ENCODE measurements around the gene ASAP3. TPM values are rescaled to one million over a fixed set of nuclear protein-coding genes. Genes with fewer than 3 reads are reported as not detected.

The ASAP3 gene
- total and polyA plus RNA-seq, 2 donors (not counting 3 experiments of a cell fraction or from before 2014, with no cell fraction given): 12.5 to 14.2 TPM

- BruUV-seq (replicated peaks): no TSS peak
- no peaks in the 10 kb centered on the region for H3K9me1 ChIP-seq (replicated peaks; ENCODE audit: control insufficient read depth, extremely low read depth, insufficient read depth, low read length)
- peak overlapping the region; percentile 44 for H2AFZ ChIP-seq (ENCODE audit: low read depth, low read length)
- intact Hi-C loops (cut with micrococcal nuclease) (no loop called here), dilution Hi-C loops (cut with MboI; ENCODE audit: extremely low pct_ligation_motif_present, low sequenced_read_pairs) (no loop called here)
- TF ChIP-seq POLR2AphosphoS5 (IDR thresholded peaks at IDR 0.05; ENCODE audit: insufficient read depth, low read depth, low read length): peak; percentile 14
- no peak for TF ChIP-seq MYC (IDR thresholded peaks at IDR 0.05; ENCODE audit: low read depth, low read length)
- no peaks in the 10 kb centered on the region for H3K9me3 ChIP-seq (replicated peaks; ENCODE audit: control insufficient read depth, insufficient read depth, low read length)
- H3K27ac ChIP-seq (ENCODE audit: insufficient read depth, low read depth, low read length): no peak overlapping the region
- no peaks in the 10 kb centered on the region for H4K20me1 ChIP-seq (replicated peaks; ENCODE audit: control insufficient read depth, extremely low read depth, insufficient read depth, low read length)
- FAIRE-seq (peak; percentile 85), DNase-seq (ENCODE audit: low read depth, low spot score) (peak; percentile 41)
- no peaks in the 10 kb centered on the region for H3K27me3 ChIP-seq (ENCODE audit: control insufficient read depth in 2 of 2, insufficient read depth in 2 of 2, low read length in 2 of 2)
- ChIA-PET CTCF (interaction anchor here (1.4 to 3.1 kb wide), 3 partner anchors 13 to 126 kb away, joined by 4 to 14 read pairs (median 7); partner anchors contain the start of genes ASAP3 and HNRNPR), POLR2A (interaction anchor here (0.6 kb wide), 2 partner anchors 45 to 352 kb away, joined by 3 to 4 read pairs; no protein-coding TSS in a partner anchor)
- H3K4me1 ChIP-seq (ENCODE audit: control insufficient read depth, extremely low read depth, insufficient read depth, low read length): peaks cover 13% of the 10 kb centered on the region
- no peak overlapping the region for H3K4me3 ChIP-seq (replicated peaks in 1 of 3; ENCODE audit: insufficient read depth in 1 of 3, low read depth in 1 of 3, low read length in 3 of 3)
- no peak overlapping the region for H3K9ac ChIP-seq (replicated peaks; ENCODE audit: extremely low read depth, insufficient read depth, low read length)
- H3K4me2 ChIP-seq (ENCODE audit: insufficient read depth, low read length): no peak overlapping the region
- no peaks in the 10 kb centered on the region for H3K79me2 ChIP-seq (ENCODE audit: control insufficient read depth, insufficient read depth, low read length)
- no peaks in the 10 kb centered on the region for H3K36me3 ChIP-seq (ENCODE audit: control insufficient read depth in 2 of 2, extremely low read depth in 1 of 2, insufficient read depth in 2 of 2, low read length in 2 of 2)
Observed at GRCh38 chr1:23470282-23471070, 13.5 kb downstream of the ASAP3 start.

GRCh38 chr1:23469372-23469982 lies 14.5 kb downstream of the ASAP3 start:
- dilution Hi-C loops (cut with MboI; ENCODE audit: extremely low pct_ligation_motif_present, low sequenced_read_pairs): no loop called here

More at GRCh38 chr1:23469372-23469982, 14.5 kb downstream of the ASAP3 start:
- Histone ChIP-seq H3K9ac (replicated peaks; ENCODE audit: extremely low read depth, insufficient read depth, low read length) (no peak overlapping the region), H2AFZ (ENCODE audit: low read depth, low read length) (no peak overlapping the region), H3K27me3 (ENCODE audit: control insufficient read depth in 2 of 2, insufficient read depth in 2 of 2, low read length in 2 of 2) (no peaks in the 10 kb centered on the region), H3K36me3 (ENCODE audit: control insufficient read depth in 2 of 2, extremely low read depth in 1 of 2, insufficient read depth in 2 of 2, low read length in 2 of 2) (no peaks in the 10 kb centered on the region), H3K4me2 (ENCODE audit: insufficient read depth, low read length) (no peak overlapping the region), H3K9me3 (replicated peaks; ENCODE audit: control insufficient read depth, insufficient read depth, low read length) (no peaks in the 10 kb centered on the region), H3K79me2 (ENCODE audit: control insufficient read depth, insufficient read depth, low read length) (no peaks in the 10 kb centered on the region), H3K4me3 (replicated peaks in 1 of 3; ENCODE audit: insufficient read depth in 1 of 3, low read depth in 1 of 3, low read length in 3 of 3) (no peak overlapping the region), H3K27ac (ENCODE audit: insufficient read depth, low read depth, low read length) (no peak overlapping the region), H3K4me1 (ENCODE audit: control insufficient read depth, extremely low read depth, insufficient read depth, low read length) (peaks cover 13% of the 10 kb centered on the region), H4K20me1 (replicated peaks; ENCODE audit: control insufficient read depth, extremely low read depth, insufficient read depth, low read length) (no peaks in the 10 kb centered on the region), H3K9me1 (replicated peaks; ENCODE audit: control insufficient read depth, extremely low read depth, insufficient read depth, low read length) (no peaks in the 10 kb centered on the region)
- BruUV-seq (replicated peaks): no TSS peak
- no peak for TF ChIP-seq CTCF (IDR thresholded peaks at IDR 0.05; ENCODE audit: extremely low read depth in 1 of 2, insufficient read depth in 1 of 2, low read depth in 1 of 2, low read length in 2 of 2)
- TF ChIP-seq EZH2 (IDR thresholded peaks at IDR 0.05; ENCODE audit: borderline replicate concordance, low read depth, low read length, severe bottlenecking): no peak
- no peak for TF ChIP-seq FOS (IDR thresholded peaks at IDR 0.05; ENCODE audit: borderline replicate concordance, insufficient read depth, low read length)
- TF ChIP-seq POLR2AphosphoS5 (IDR thresholded peaks at IDR 0.05; ENCODE audit: insufficient read depth, low read depth, low read length): no peak
- TF ChIP-seq MAX (IDR thresholded peaks at IDR 0.05; ENCODE audit: insufficient read depth, insufficient read length): no peak
- TF ChIP-seq MYC (IDR thresholded peaks at IDR 0.05; ENCODE audit: low read depth, low read length): no peak
- TF ChIP-seq GATA2 (IDR thresholded peaks at IDR 0.05; ENCODE audit: insufficient read depth, insufficient read length, low read depth, low read length): no peak
- no peak for TF ChIP-seq POLR2A (IDR thresholded peaks at IDR 0.05; ENCODE audit: low read depth, low read length)
- no peak for TF ChIP-seq JUN (IDR thresholded peaks at IDR 0.05; ENCODE audit: borderline replicate concordance, insufficient read depth, insufficient read length, low read depth)
- CTCF ChIA-PET: interaction anchor here (3.1 kb wide), 1 partner anchor 28 kb away, joined by 14 read pairs; no protein-coding TSS in a partner anchor
- FAIRE-seq: no peak
- POLR2A ChIA-PET: interaction anchor here (0.6 kb wide), 1 partner anchor 351 kb away, joined by 3 read pairs; no protein-coding TSS in a partner anchor
- no peak for DNase-seq (ENCODE audit: low read depth, low spot score)
- intact Hi-C loops (cut with micrococcal nuclease): no loop called here

All from endothelial cell of umbilical vein (primary cell).